ENCODE data around the gene C12orf57.

C12orf57 gene, protein sequence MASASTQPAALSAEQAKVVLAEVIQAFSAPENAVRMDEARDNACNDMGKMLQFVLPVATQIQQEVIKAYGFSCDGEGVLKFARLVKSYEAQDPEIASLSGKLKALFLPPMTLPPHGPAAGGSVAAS

DNA sequence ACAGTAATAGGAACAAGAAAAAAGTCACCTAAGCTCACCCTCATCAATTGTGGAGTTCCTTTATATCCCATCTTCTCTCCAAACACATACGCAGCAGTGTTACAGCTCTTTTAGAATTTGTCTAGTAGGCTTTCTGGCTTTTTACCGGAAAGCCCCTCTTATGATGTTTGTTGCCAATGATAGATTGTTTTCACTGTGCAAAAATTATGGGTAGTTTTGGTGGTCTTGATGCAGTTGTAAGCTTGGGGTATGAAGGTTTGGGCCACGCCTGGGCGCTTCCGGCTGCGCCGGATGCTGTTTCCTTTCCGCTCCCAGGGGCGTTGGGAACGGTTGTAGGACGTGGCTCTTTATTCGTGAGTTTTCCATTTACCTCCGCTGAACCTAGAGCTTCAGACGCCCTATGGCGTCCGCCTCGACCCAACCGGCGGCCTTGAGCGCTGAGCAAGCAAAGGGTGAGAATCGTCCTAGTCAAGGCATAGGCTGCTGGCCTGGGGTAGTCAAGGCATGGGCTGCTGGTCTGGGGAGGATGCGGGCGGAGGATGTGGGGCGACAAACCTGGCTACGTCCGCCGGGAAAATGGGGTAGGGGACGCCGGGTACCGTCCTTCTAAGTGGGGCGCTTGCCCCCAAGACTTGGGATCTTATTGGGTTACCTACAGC, at the start of gene C12orf57, which contains the start of gene RNU7-1:
TSS of gene C12orf57 (plus strand) at position 301 of the 659 bp plus-strand sequence. CDS start at position 401, 100 bp downstream.
TSS of gene RNU7-1 (plus strand) at position 95 of the 659 bp plus-strand sequence.
- in situ Hi-C loops (cut with MboI; ENCODE audit: low sequenced_read_pairs, unreplicated experiment), result loop anchor here (25.0 kb wide), 1 partner anchor 168 kb away; the partner anchor contains the start of gene C1RL
- TF ChIP-seq, protein P1, sequence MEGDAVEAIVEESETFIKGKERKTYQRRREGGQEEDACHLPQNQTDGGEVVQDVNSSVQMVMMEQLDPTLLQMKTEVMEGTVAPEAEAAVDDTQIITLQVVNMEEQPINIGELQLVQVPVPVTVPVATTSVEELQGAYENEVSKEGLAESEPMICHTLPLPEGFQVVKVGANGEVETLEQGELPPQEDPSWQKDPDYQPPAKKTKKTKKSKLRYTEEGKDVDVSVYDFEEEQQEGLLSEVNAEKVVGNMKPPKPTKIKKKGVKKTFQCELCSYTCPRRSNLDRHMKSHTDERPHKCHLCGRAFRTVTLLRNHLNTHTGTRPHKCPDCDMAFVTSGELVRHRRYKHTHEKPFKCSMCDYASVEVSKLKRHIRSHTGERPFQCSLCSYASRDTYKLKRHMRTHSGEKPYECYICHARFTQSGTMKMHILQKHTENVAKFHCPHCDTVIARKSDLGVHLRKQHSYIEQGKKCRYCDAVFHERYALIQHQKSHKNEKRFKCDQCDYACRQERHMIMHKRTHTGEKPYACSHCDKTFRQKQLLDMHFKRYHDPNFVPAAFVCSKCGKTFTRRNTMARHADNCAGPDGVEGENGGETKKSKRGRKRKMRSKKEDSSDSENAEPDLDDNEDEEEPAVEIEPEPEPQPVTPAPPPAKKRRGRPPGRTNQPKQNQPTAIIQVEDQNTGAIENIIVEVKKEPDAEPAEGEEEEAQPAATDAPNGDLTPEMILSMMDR (IDR thresholded peaks at IDR 0.05; ENCODE audit: borderline replicate concordance, control extremely low read depth, extremely low read depth, insufficient read depth, missing control alignments), result no peak
- DNase-seq (ENCODE audit: low spot score), result peak; percentile 81

DNA sequence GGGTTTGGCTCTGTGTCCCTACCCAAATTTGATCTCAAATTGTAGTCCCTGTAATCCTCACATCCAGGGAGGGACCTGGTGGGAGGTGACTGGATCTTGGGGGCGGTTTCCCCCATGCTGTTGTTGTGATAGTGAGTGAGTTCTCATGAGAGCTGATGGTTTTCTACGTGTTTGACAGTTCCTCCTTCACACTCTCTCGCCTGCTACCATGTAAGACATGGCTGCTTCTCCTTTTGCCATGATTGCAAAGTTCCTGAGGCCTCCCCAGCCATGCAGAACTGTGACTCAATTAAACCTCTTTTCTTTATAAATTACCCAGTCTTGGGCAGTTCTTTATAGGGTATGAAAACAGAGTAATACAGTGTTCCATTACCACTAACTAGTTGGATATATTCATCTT, 49.5 kb upstream of the C12orf57 start:
- DNase-seq (ENCODE audit: low spot score), result no peak
- in situ Hi-C loops (cut with MboI; ENCODE audit: low sequenced_read_pairs, unreplicated experiment), result no loop called here
- TF ChIP-seq, protein P1 (IDR thresholded peaks at IDR 0.05; ENCODE audit: borderline replicate concordance, control extremely low read depth, extremely low read depth, insufficient read depth, missing control alignments), result no peak

DNA sequence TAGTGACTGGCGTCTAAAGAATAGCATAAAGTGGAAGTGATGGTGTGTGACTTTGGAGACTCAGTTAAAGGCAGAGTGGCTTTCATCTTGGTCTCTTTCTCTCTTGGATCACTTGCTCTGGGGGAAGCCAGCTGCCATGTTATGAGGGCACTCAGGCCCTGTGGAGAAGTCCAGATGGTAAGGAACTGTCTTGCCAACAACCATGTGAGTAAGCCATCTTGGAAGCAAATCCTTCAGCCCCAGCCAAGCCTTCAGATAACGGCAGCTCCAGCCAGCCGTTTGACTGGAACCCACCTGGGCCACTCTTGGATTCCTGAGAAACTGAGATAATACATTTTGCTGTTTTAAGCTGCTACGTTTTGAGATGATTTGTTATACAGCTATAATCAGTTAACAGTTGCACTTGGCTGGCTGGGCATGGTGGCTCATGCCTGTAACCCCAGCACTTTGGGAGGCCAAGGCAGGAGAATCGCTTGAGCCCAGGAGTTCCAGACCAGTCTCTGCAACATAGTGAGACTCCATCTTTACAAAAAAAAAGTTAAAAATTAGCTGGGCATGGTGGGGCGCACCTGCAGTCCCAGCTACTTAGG, 46.9 kb upstream of the C12orf57 start:
- no peak for DNase-seq (ENCODE audit: low spot score)
- in situ Hi-C loops (cut with MboI; ENCODE audit: low sequenced_read_pairs, unreplicated experiment), result no loop called here
- TF ChIP-seq, protein P1 (IDR thresholded peaks at IDR 0.05; ENCODE audit: borderline replicate concordance, control extremely low read depth, extremely low read depth, insufficient read depth, missing control alignments), result no peak

DNA sequence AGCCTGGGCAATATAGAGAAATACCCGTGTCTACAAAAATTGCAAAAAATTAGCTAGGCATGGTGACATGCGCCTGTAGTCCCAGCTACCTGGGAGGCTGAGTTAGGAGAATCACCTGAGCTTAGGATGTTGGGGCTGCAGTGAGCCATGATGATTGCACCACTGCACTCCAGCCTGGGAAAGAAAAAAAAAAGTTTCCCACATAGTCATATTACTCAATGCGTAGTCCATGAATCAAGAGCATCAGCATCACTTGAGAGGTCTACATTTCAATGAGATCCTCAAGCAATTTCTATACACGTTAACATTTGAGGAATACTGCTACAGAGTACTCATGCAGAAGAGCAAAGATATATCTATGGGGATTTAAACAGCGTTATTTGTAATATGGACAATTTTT, 44.4 kb upstream of the C12orf57 start:
- in situ Hi-C loops (cut with MboI; ENCODE audit: low sequenced_read_pairs, unreplicated experiment), result no loop called here
- DNase-seq (ENCODE audit: low spot score), result no peak
- TF ChIP-seq, protein P1 (IDR thresholded peaks at IDR 0.05; ENCODE audit: borderline replicate concordance, control extremely low read depth, extremely low read depth, insufficient read depth, missing control alignments), result no peak

DNA sequence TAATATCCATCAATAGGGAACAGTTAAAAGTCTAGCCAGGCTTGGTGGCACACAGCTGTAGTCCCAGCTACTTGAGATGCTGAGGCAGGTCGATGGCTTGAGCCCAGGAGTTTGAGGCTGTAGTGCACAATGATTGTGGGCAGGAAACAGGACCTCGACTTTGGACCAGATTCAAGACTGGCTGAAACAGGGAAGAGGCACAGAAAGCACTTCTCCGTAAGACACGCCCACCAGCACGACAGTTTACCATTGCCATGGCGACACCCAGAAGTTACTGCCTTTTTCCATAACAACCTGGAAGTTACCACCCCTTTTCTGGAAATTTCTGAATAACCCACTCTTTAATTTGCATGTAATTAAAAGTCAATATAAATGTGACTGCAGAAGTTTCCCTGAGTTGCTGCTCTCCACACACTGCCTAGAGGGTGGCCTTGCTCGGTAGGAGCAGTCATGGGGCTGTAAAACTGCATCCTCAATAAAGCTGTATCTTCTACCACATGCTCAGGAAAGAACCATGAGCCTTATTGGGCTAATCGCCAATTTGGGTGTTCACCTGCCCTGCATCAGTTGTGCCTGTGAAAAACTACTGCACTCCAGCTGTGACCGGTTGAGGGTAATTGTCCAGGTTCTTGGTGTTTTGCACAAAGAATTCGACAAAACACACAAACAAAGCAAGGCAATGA, 43.8 kb upstream of the C12orf57 start:
- TF ChIP-seq, protein P1 (IDR thresholded peaks at IDR 0.05; ENCODE audit: borderline replicate concordance, control extremely low read depth, extremely low read depth, insufficient read depth, missing control alignments), result no peak
- in situ Hi-C loops (cut with MboI; ENCODE audit: low sequenced_read_pairs, unreplicated experiment), result no loop called here
- DNase-seq (ENCODE audit: low spot score), result no peak

DNA sequence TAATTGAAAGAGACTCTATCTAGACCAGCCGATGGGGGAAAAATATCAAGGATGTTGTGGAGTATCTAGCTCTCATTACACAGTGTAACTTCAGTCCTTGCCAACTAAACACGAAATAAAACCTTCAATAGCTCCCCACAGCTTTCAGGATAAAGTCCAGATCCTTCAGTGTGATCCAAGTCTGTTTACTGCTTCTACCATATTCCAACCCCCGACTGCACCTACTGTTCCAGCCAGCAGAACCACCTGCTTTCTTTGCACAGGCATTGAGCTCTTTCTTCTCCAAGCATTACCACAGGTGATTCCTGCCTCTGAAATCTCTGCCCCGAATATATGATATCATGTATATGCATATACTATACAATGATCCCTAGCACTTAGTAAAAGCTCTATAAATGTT, 41.4 kb upstream of the C12orf57 start:
- TF ChIP-seq, protein P1 (IDR thresholded peaks at IDR 0.05; ENCODE audit: borderline replicate concordance, control extremely low read depth, extremely low read depth, insufficient read depth, missing control alignments), result no peak
- in situ Hi-C loops (cut with MboI; ENCODE audit: low sequenced_read_pairs, unreplicated experiment), result no loop called here

More for the DNA sequence above, 41.4 kb upstream of the C12orf57 start:
- DNase-seq (ENCODE audit: low spot score), result no peak
